Gastrocnemius medialis (tissue), 4 donors: Measurements from ENCODE around the gene MLXIPL. TPM values are rescaled to one million over a fixed set of nuclear protein-coding genes. Genes with fewer than 3 reads are reported as not detected.

Experiments
- ATAC-seq, 2 donors: fragments of 150-250 bp; one replicate each; pipeline ENCODE4 v1.9.1; 2016
- DNase-seq, 2 donors: peaks; one replicate each; pipeline ENCODE4 v3.0.0-alpha.2; 2019
- H3K27ac ChIP-seq, 4 donors: fragments of 200-600 bp; sonication (generic); 1 replicate in 1 of 4; 2 replicates in 3 of 4; pipeline ENCODE4 v1.5.1; 2016 to 2018; ENCODE audit warnings: mild to moderate bottlenecking in 2 of 4, moderate library complexity in 1 of 4
- H3K27me3 ChIP-seq, 3 donors: fragments of 200-600 bp; sonication (generic) in 2 of 3; 1 replicate in 1 of 3; 2 replicates in 2 of 3; pipeline versions ENCODE4 v1.5.1 to v1.6.0; 2016 to 2019; ENCODE audit warnings: mild to moderate bottlenecking in 1 of 3, moderate library complexity in 1 of 3
- H3K36me3 ChIP-seq, 2 donors: fragments of 200-600 bp; sonication (generic) in 1 of 2; one replicate each; pipeline ENCODE4 v1.5.1; 2017 to 2018
- H3K4me1 ChIP-seq, 2 donors: fragments of 200-600 bp; sonication (generic) in 1 of 2; one replicate each; pipeline ENCODE4 v1.5.1; 2016 to 2017; ENCODE audit warnings: mild to moderate bottlenecking in 2 of 2
- H3K4me3 ChIP-seq, 4 donors: fragments of 200-600 bp; sonication (generic) in 3 of 4; 1 replicate in 1 of 4; 2 replicates in 3 of 4; pipeline ENCODE4 v1.5.1; 2016 to 2019; ENCODE audit warnings: mild to moderate bottlenecking in 2 of 4
- H3K9me3 ChIP-seq, 3 donors: fragments of 200-600 bp; sonication (generic) in 2 of 3; 1 replicate in 1 of 3; 2 replicates in 2 of 3; pipeline ENCODE4 v1.5.1; 2016 to 2019
- POLR2A ChIP-seq, 2 donors: fragments of 450-650 bp; IDR thresholded peaks; one replicate each; pipeline ENCODE4 v1.6.1; 2017; ENCODE audit warnings: antibody characterized with exemption in 2 of 2, mild to moderate bottlenecking in 2 of 2, moderate library complexity in 2 of 2
- in situ Hi-C, 4 donors: fragments of 200-750 bp; cut with MboI; loops; one replicate each; pipeline versions ENCODE4 v1.15.0 to v1.8.0; 2017; ENCODE audit warnings: low sequenced_read_pairs in 4 of 4
- intact Hi-C: fragments of 100-400 bp; cut with DNase I; formaldehyde crosslinking; loops from one replicate; pipeline ENCODE4 v1.15.1; 2023; ENCODE audit warnings: low total_unique reads
- total RNA-seq, 4 donors: library from RNA; depleted of rRNA; stranded (reverse); fragments of >200 nt; gene quantifications; one replicate each; pipeline versions ENCODE4 v1.1.0 to v1.2.3, GENCODE V29; 2016
- TF ChIP-seq, protein P1 (sequence below), 5 experiments: fragments of 450-650 bp in 3 of 5; fragments of 200-600 bp in 2 of 5; sonication (generic) in 2 of 5; IDR thresholded peaks in 4 of 5; conservative IDR thresholded peaks in 1 of 5; 1 replicate in 4 of 5; 2 replicates in 1 of 5; pipeline ENCODE4 v1.5.1; 2016 to 2019; ENCODE audit warnings: antibody characterized with exemption in 5 of 5, mild to moderate bottlenecking in 3 of 5, moderate library complexity in 3 of 5

Gene MLXIPL
- total RNA-seq, 4 donors from 2014 or later: 7.6 to 107 (median 29.2) TPM

DNA sequence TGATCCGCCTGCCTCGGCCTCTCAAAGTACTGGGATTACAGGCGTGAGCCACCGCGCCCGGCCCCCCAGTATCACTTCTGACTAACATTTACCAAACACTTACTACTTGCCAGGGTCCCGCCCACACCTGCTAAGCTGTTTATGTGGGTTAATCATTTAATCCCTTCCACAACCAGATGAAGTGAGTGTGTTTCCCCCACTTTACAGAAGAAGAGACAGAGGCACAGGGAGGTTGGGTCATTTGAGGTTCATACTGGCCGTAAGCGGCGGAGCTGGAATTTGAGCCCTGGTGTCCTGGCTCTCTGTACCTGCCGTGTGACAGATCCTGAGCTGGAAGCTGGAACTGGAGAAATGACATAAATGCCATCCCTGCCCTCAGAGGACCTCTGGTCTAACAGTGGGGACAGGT lies 28.2 kb upstream of the MLXIPL start:
- Histone ChIP-seq H3K27me3 (peaks cover 11 to 16% (median 16%) of the 10 kb centered on the region in 3 donors), H3K4me1 (no peaks in the 10 kb centered on the region), H3K9me3 (no peaks in the 10 kb centered on the region), H3K36me3 (no peaks in the 10 kb centered on the region), H3K27ac (no peak overlapping the region), H3K4me3 (no peak overlapping the region)
- intact Hi-C loops: no loop called here
- ATAC-seq (no peak), DNase-seq (no peak)
- no peak for TF ChIP-seq POLR2A (IDR thresholded peaks at IDR 0.05)
- TF ChIP-seq, protein P1, sequence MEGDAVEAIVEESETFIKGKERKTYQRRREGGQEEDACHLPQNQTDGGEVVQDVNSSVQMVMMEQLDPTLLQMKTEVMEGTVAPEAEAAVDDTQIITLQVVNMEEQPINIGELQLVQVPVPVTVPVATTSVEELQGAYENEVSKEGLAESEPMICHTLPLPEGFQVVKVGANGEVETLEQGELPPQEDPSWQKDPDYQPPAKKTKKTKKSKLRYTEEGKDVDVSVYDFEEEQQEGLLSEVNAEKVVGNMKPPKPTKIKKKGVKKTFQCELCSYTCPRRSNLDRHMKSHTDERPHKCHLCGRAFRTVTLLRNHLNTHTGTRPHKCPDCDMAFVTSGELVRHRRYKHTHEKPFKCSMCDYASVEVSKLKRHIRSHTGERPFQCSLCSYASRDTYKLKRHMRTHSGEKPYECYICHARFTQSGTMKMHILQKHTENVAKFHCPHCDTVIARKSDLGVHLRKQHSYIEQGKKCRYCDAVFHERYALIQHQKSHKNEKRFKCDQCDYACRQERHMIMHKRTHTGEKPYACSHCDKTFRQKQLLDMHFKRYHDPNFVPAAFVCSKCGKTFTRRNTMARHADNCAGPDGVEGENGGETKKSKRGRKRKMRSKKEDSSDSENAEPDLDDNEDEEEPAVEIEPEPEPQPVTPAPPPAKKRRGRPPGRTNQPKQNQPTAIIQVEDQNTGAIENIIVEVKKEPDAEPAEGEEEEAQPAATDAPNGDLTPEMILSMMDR (IDR thresholded peaks at IDR 0.05 in 4 of 5, conservative IDR thresholded peaks at IDR 0.05 in 1 of 5): no peak
- in situ Hi-C loops: no loop called here

DNA sequence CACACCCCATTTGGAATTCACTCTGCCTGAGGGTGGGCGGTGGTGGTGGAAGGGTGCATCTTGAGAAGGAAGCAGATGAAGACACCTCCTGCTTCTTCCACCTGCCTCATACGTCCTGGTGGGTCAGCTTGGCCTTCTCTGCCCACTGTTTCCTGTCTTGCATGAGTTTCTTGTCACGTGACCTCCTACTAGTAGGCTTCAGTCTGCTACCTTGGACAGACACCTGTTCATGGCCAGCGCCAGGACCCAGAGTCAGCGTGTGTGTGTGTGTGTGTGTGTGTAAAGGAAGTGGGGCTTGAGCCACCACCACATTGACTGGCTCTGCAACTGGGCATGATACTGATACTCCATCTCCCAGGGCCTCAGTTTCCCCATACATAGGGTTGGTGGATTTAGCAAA lies 26.2 kb upstream of the MLXIPL start:
- DNase-seq: no peak
- no peak overlapping the region for H3K4me3 ChIP-seq
- TF ChIP-seq POLR2A (IDR thresholded peaks at IDR 0.05): no peak
- TF ChIP-seq, protein P1 (IDR thresholded peaks at IDR 0.05 in 4 of 5, conservative IDR thresholded peaks at IDR 0.05 in 1 of 5): no peak
- H3K4me1 ChIP-seq: no peaks in the 10 kb centered on the region
- no peak overlapping the region for H3K27ac ChIP-seq
- peaks cover 18 to 27% (median 26%) of the 10 kb centered on the region in 3 donors for H3K27me3 ChIP-seq
- no peak for ATAC-seq
- in situ Hi-C loops: no loop called here
- H3K36me3 ChIP-seq: no peaks in the 10 kb centered on the region
- intact Hi-C loops: no loop called here
- H3K9me3 ChIP-seq: no peaks in the 10 kb centered on the region

DNA sequence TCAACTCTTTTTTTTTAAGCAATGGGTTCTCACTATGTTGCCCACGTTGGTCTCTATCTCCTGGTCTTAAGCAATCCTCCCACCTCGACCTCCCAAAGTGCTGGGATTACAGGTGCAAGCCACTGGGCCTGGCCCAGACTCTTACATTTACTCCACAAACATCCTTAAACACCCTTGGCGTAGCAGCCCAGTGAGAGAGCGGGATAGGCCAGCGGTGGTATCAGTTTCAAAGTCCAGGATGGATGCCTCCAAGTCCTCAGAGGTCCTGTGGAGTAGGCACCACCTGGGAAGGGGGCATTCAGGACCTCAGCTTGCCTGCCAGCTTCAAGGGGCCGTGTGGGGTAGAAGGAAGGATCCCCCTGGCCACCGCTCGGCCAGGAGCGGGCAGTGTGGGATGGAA lies 25.3 kb upstream of the MLXIPL start:
- Histone ChIP-seq H3K4me3 (no peak overlapping the region), H3K27ac (no peak overlapping the region), H3K27me3 (peaks cover 18 to 27% (median 26%) of the 10 kb centered on the region in 3 donors), H3K4me1 (no peaks in the 10 kb centered on the region), H3K36me3 (no peaks in the 10 kb centered on the region), H3K9me3 (no peaks in the 10 kb centered on the region)
- in situ Hi-C loops (no loop called here), intact Hi-C loops (no loop called here)
- DNase-seq: no peak
- ATAC-seq: no peak
- no peak for TF ChIP-seq POLR2A (IDR thresholded peaks at IDR 0.05)
- TF ChIP-seq, protein P1 (IDR thresholded peaks at IDR 0.05 in 4 of 5, conservative IDR thresholded peaks at IDR 0.05 in 1 of 5): no peak

DNA sequence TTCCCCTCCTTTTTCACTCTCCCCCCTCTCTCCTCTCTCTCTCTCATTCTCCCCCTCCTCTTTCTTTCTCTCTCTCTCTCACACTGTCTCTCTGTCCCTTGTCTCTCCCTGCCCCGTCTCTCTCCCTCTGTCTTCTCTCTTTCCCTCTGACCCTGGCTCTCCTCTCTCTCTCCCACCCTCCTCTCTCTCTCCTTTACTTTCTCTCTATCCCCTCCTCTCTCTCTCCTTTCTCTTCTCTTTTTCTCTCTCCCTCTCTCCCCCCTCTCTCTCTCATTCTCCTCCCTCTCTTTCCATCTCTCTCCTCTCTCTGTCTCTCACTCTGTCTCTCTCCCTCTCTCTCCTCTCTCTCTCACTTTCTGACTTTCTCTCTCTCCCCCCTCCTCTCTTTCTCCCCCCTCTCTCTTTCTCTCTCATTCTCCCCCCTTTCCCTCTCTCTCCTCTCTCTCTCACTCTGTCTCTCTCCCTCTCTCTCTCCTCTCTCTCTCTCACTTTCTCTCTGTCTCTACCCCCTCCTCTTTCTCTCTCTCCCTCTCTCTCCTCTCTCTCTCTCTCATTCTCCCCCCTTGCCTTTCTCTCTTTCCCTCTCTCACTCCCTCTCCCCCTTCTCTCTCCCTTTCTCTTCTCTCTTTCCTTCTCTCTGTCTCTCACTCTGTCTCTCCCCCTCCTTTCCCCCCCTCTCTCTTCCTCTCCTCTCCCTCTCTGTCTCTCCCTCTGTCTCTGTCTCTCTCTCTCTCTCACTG lies 24.4 kb upstream of the MLXIPL start:
- intact Hi-C loops: no loop called here
- H3K27me3 ChIP-seq: peaks cover 18 to 29% (median 26%) of the 10 kb centered on the region in 3 donors
- TF ChIP-seq, protein P1 (IDR thresholded peaks at IDR 0.05 in 4 of 5, conservative IDR thresholded peaks at IDR 0.05 in 1 of 5): no peak
- TF ChIP-seq POLR2A (IDR thresholded peaks at IDR 0.05): no peak

More for the DNA sequence above, 24.4 kb upstream of the MLXIPL start:
- ATAC-seq (no peak), DNase-seq (no peak)
- Histone ChIP-seq H3K9me3 (no peaks in the 10 kb centered on the region), H3K4me1 (no peaks in the 10 kb centered on the region), H3K27ac (no peak overlapping the region), H3K4me3 (no peak overlapping the region), H3K36me3 (no peaks in the 10 kb centered on the region)
- in situ Hi-C loops: no loop called here
